Keratinocyte (primary cell): ENCODE results near the gene SMYD3. TPM values are rescaled to one million over a fixed set of nuclear protein-coding genes. Genes with fewer than 3 reads are reported as not detected.

Experiments used
- DNase-seq: peaks from one replicate; pipeline ENCODE4 v3.0.0-alpha.2; 2011; ENCODE audit warnings: low read depth, missing footprints, low spot score
- FAIRE-seq: peaks from 2 replicates; lab custom pipeline; 2011; peaks lifted over from hg19 to GRCh38; lab: Jason Lieb, UNC
- H2AFZ ChIP-seq: 2 replicates; pipeline ENCODE4 v1.6.0; 2012; ENCODE audit warnings: low read length, control low read depth, inconsistent platforms; ENCODE audit not compliant: control insufficient read depth
- H3K27ac ChIP-seq: 2 replicates; pipeline ENCODE4 v1.5.1; 2011; ENCODE audit warnings: low read length; ENCODE audit not compliant: control insufficient read depth, insufficient read depth
- H3K27me3 ChIP-seq: 3 replicates; pipeline ENCODE4 v1.6.0; 2011; ENCODE audit warnings: low read length; ENCODE audit not compliant: control insufficient read depth, insufficient read depth; ENCODE audit errors: extremely low read depth
- H3K36me3 ChIP-seq, 2 experiments: 2 replicates in 1 of 2; 3 replicates in 1 of 2; pipeline ENCODE4 v1.5.1; 2011; ENCODE audit warnings: low read length in 2 of 2, mild to moderate bottlenecking in 1 of 2; ENCODE audit not compliant: control insufficient read depth in 2 of 2, insufficient read depth in 2 of 2; ENCODE audit errors: extremely low read depth in 1 of 2
- H3K4me1 ChIP-seq: 3 replicates; pipeline ENCODE4 v1.5.1; 2011; ENCODE audit warnings: low read length; ENCODE audit not compliant: control insufficient read depth, insufficient read depth; ENCODE audit errors: extremely low read depth
- H3K4me2 ChIP-seq: 3 replicates; pipeline ENCODE4 v1.6.0; 2011; ENCODE audit warnings: low read depth, low read length; ENCODE audit not compliant: control insufficient read depth, insufficient read depth; ENCODE audit errors: extremely low read depth
- H3K4me3 ChIP-seq, 3 experiments: fragments of 200-600 bp in 1 of 3; sonication (generic) in 1 of 3; 2 replicates in 2 of 3; 3 replicates in 1 of 3; pipeline ENCODE4 v1.5.1; 2011 to 2016; ENCODE audit warnings: low read length in 3 of 3, mild to moderate bottlenecking in 3 of 3, control low read depth in 2 of 3, inconsistent platforms in 1 of 3, low read depth in 1 of 3, mixed read lengths in 1 of 3, mixed run types in 1 of 3, moderate library complexity in 1 of 3; ENCODE audit not compliant: control insufficient read depth in 2 of 3, insufficient read depth in 2 of 3; ENCODE audit errors: extremely low read depth in 1 of 3
- H3K79me2 ChIP-seq: 2 replicates; pipeline ENCODE4 v1.6.0; 2012; ENCODE audit warnings: low read length; ENCODE audit not compliant: control insufficient read depth, insufficient read depth
- H3K9ac ChIP-seq: 3 replicates; pipeline ENCODE4 v1.6.0; 2011; ENCODE audit warnings: low read length; ENCODE audit not compliant: control insufficient read depth, insufficient read depth; ENCODE audit errors: extremely low read depth
- H3K9me1 ChIP-seq: 3 replicates; pipeline ENCODE4 v1.6.0; 2011; ENCODE audit warnings: low read length; ENCODE audit not compliant: control insufficient read depth, insufficient read depth; ENCODE audit errors: extremely low read depth
- H3K9me3 ChIP-seq: 2 replicates; pipeline ENCODE4 v1.5.1; 2012; ENCODE audit warnings: low read depth, low read length; ENCODE audit not compliant: control insufficient read depth
- H4K20me1 ChIP-seq: 3 replicates; pipeline ENCODE4 v1.6.0; 2011; ENCODE audit warnings: low read length; ENCODE audit not compliant: control insufficient read depth, insufficient read depth; ENCODE audit errors: extremely low read depth
- CTCF ChIP-seq, 3 experiments: IDR thresholded peaks in 1 of 3; conservative IDR thresholded peaks in 1 of 3; optimal IDR thresholded peaks in 1 of 3; 2 replicates in 2 of 3; 3 replicates in 1 of 3; pipeline versions ENCODE3 to v1.5.1; 2011; ENCODE audit warnings: low read length in 3 of 3, mild to moderate bottlenecking in 3 of 3, moderate library complexity in 2 of 3, control low read depth in 1 of 3, inconsistent platforms in 1 of 3; ENCODE audit not compliant: insufficient read depth in 2 of 3; ENCODE audit errors: extremely low read depth in 1 of 3
- EZH2 ChIP-seq: IDR thresholded peaks from one replicate; pipeline ENCODE4 v1.6.1; 2012; ENCODE audit warnings: inconsistent platforms, mild to moderate bottlenecking, low read length, moderate library complexity
- dilution Hi-C: fragments of 300-500 bp; cut with MboI; formaldehyde crosslinking; loops from one replicate; pipeline ENCODE4 v1.7.0; 2020; ENCODE audit warnings: low sequenced_read_pairs; ENCODE audit not compliant: extremely low pct_ligation_motif_present
- polyA plus RNA-seq, 5 experiments: library from polyadenylated mRNA; depleted of rRNA in 3 of 5; stranded (reverse) in 3 of 5; stranded (forward) in 1 of 5; unstranded in 1 of 5; fragments of >200 nt; gene quantifications; 1 replicate in 1 of 5; 2 replicates in 3 of 5; 3 replicates in 1 of 5; pipeline versions ENCODE4 v1.2.1 to v1.2.3, GENCODE V29; 2011 to 2012; ENCODE audit warnings: missing spikeins in 2 of 5, low read depth in 1 of 5, low replicate concordance in 1 of 5

The SMYD3 gene
- polyA plus RNA-seq, 1 donor (not counting 4 experiments of a cell fraction or from before 2014, with no cell fraction given): 31.0 TPM

- no peaks in the 10 kb centered on the region for H4K20me1 ChIP-seq
- FAIRE-seq (no peak), DNase-seq (no peak)
- no peak overlapping the region for H3K9ac ChIP-seq
- H3K27me3 ChIP-seq: no peaks in the 10 kb centered on the region
- no peaks in the 10 kb centered on the region for H3K79me2 ChIP-seq
- no peaks in the 10 kb centered on the region for H3K9me1 ChIP-seq
- no peak for TF ChIP-seq CTCF (optimal IDR thresholded peaks at IDR 0.05 in 1 of 3, IDR thresholded peaks at IDR 0.05 in 1 of 3, conservative IDR thresholded peaks at IDR 0.05 in 1 of 3; ENCODE audit: extremely low read depth in 1 of 3, insufficient read depth in 2 of 3, low read length in 3 of 3)
- no peak for TF ChIP-seq EZH2
- dilution Hi-C loops: no loop called here
- no peak overlapping the region for H3K27ac ChIP-seq
- no peak overlapping the region for H3K4me2 ChIP-seq
- H2AFZ ChIP-seq: no peak overlapping the region
- no peaks in the 10 kb centered on the region for H3K9me3 ChIP-seq
- H3K36me3 ChIP-seq: no peaks in the 10 kb centered on the region
- H3K4me3 ChIP-seq: no peak overlapping the region
- no peaks in the 10 kb centered on the region for H3K4me1 ChIP-seq
These were observed 785.6 kb downstream of the SMYD3 start for GRCh38 chr1:245721488-245721887.

GRCh38 chr1:245718951-245719350, 788.1 kb downstream of the SMYD3 start:
- no peaks in the 10 kb centered on the region for H3K9me3 ChIP-seq
- DNase-seq (no peak), FAIRE-seq (no peak)
- no peaks in the 10 kb centered on the region for H3K4me1 ChIP-seq
- dilution Hi-C loops: no loop called here
- no peaks in the 10 kb centered on the region for H3K27me3 ChIP-seq
- no peak overlapping the region for H3K4me2 ChIP-seq
- no peaks in the 10 kb centered on the region for H3K9me1 ChIP-seq
- no peaks in the 10 kb centered on the region for H3K36me3 ChIP-seq
- H2AFZ ChIP-seq: no peak overlapping the region
- no peaks in the 10 kb centered on the region for H3K79me2 ChIP-seq
- no peaks in the 10 kb centered on the region for H4K20me1 ChIP-seq
- H3K4me3 ChIP-seq: no peak overlapping the region
- H3K9ac ChIP-seq: no peak overlapping the region
- no peak overlapping the region for H3K27ac ChIP-seq
- TF ChIP-seq CTCF (optimal IDR thresholded peaks at IDR 0.05 in 1 of 3, IDR thresholded peaks at IDR 0.05 in 1 of 3, conservative IDR thresholded peaks at IDR 0.05 in 1 of 3; ENCODE audit: extremely low read depth in 1 of 3, insufficient read depth in 2 of 3, low read length in 3 of 3): no peak
- no peak for TF ChIP-seq EZH2
